ENCODE results near the gene RARG.

Gene RARG

GRCh38 chr12:53245286-53245685, 13.3 kb upstream of the RARG start:
- DNase-seq (ENCODE audit: low read depth in 4 of 4, low spot score in 1 of 4), result no peak

DNA sequence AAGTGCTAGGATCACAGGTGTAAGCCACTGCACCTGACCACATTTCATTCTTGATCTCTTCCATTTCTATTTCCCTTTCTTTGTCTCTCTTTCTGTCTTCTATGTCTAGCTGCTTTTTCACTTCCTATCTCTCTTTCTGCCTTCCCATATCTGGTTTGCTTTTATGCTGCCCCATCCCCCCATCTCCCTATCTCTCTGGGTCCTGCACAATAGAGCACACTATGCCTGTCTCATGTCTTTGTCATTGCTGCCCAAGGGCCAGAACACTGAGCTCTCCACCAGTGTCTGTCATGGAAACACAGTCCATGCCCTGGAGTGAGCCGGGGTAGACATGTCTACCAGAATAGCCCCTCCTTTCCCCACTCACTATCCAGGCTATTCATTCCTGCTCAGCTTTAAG, 12.3 kb upstream of the RARG start:
- DNase-seq (ENCODE audit: low read depth in 4 of 4, low spot score in 1 of 4), result no peak

- DNase-seq (ENCODE audit: low read depth in 4 of 4, low spot score in 1 of 4), result no peak
Observed at GRCh38 chr12:53241623-53242412, 9.8 kb upstream of the RARG start.

- no peak for DNase-seq (ENCODE audit: low read depth in 4 of 4, low spot score in 1 of 4)
Observed at GRCh38 chr12:53239643-53240258, 7.7 kb upstream of the RARG start.

DNA sequence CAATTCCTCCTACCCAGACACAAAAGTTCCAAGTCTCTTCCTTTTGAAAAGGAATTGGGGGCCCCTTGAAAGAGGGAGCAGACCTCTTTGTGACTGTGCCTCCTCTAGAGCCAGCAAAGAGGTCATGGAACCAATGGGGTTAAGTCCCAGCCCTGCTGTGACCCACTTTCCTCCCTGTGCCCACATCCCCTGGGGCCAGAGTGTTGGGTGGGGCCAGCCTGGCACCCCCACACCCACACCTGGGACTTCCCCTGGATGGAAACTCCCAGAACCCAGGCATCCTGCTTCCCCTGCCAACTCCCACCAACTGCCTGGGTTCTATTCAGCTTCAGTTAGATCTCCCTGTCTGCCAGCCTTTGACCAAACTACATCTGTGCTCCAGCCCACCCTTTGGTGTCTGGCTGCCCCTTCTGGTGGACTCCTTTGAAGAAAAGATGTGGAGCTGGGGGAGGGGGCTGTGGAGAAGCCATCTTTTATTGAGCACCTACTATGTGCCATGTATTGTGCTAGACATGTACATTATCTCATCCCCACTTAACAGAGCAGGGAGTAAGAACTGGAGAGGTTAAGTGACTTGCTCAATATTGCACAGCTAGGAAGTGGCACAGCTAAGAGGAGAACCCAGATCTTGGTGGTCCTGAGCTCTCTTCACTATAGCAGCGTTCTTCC, 4.6 kb upstream of the RARG start:
- DNase-seq (ENCODE audit: low read depth in 4 of 4, low spot score in 1 of 4), result no peak

DNA sequence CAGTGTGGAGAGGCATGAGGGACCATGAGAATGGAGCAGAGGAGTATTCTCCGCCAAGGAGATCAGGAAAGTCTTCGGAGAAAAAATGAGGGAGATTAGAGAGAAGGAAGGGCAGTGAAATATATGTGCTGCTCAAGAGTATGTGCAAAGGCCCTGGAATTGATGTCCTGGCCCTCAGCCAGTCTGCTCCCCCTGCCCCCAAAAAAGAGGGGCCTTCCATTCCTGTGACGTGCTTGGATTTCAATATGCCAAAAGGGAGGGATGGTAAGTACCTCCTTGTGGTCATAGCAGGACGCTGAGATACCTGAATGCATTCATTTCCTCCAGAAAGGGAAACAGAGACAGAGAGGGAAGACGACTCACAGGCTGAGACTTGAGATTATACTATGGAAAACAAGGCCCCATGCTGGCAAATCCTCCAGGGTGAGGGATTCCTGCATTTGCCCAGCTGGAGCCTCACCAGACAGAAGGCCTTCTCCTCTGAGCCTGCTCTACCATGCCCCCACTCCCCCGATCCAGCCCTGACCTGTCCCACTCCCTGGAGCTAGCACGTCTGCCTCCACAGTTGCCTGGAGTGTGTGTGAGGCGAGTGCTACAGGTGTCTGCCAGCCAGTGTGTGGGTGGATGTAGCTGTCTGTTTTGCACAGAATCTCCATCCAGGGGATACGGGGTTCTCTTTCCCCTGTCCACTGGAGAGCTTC, 3.9 kb upstream of the RARG start:
- no peak for DNase-seq (ENCODE audit: low read depth in 4 of 4, low spot score in 1 of 4)

GRCh38 chr12:53235164-53235563, 3.2 kb upstream of the RARG start:
- DNase-seq (ENCODE audit: low read depth in 4 of 4, low spot score in 1 of 4), result no peak

GRCh38 chr12:53234271-53234914, 2.4 kb upstream of the RARG start:
- no peak for DNase-seq (ENCODE audit: low read depth in 4 of 4, low spot score in 1 of 4)

- DNase-seq (ENCODE audit: low read depth in 4 of 4, low spot score in 1 of 4), result no peak
Observed at GRCh38 chr12:53233671-53234121, 1.7 kb upstream of the RARG start.

DNA sequence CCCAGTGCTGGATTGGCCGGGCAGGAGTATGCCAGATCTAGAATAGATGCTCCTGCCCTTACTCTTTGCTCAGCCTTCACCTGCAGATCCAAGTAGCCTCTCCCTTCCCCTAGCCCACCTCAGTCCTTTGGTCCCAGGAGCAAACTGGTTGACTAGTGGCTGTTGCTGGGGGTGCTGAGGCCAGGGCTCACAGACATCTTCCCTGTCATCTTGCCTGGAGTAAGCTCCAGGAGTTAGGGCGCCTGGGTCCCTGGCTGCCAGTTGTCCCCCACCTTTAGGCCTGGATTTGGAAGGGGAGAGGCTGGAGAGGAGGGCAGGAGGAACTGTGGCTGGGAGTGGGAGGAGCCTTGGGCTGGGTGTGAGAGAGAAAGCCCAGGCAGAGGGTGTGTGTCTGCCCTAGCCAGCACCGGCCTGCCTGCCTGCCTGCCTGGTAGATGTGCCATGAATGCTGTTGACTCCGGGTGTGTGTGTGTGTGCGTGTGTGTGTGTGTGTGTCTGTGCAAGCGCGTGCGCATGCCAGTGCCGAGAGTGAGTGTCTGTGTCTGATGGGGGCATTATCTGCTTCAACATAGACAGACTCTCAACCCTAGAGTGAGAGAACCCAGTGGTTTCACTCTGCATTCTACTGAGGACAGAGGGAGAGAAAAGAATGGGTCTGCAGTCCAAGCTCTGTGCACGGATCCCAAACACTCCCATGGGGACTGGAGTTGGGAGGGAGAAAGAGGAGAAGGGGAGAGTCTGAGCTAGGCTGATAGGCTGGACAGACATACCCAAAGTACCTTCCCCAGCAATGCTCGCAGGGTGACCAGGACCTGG, 845 bp upstream of the RARG start:
- no peak for DNase-seq (ENCODE audit: low read depth in 4 of 4, low spot score in 1 of 4)

GRCh38 chr12:53231671-53231920, 413 bp downstream of the RARG start:
- DNase-seq (ENCODE audit: low read depth in 4 of 4, low spot score in 1 of 4), result no peak

- DNase-seq (ENCODE audit: low read depth in 4 of 4, low spot score in 1 of 4), result no peak
Observed at GRCh38 chr12:53230108-53230845, 1.7 kb downstream of the RARG start.

DNA sequence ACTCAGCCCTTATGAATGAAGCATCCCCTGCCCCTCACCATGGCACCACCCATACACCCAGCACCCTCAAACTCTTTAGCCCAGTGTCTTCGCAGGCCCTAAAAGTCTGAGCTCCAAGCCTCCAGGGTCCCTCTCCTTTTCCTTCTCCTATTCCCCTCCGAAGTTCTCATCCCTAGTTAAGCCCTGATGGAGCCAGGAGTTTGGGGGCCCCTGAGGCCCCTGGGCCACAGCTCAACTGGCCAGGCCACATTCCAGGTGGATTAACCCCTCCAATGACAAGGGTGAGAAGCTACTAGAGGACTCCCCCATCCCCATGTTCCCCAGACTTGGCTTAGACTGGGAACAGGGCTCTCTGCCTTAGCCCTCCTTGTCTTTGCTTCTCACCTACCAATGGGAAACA, 2.6 kb downstream of the RARG start:
- no peak for DNase-seq (ENCODE audit: low read depth in 4 of 4, low spot score in 1 of 4)

- no peak for DNase-seq (ENCODE audit: low read depth in 4 of 4, low spot score in 1 of 4)
Observed at GRCh38 chr12:53227836-53228235, 4.2 kb downstream of the RARG start.

DNA sequence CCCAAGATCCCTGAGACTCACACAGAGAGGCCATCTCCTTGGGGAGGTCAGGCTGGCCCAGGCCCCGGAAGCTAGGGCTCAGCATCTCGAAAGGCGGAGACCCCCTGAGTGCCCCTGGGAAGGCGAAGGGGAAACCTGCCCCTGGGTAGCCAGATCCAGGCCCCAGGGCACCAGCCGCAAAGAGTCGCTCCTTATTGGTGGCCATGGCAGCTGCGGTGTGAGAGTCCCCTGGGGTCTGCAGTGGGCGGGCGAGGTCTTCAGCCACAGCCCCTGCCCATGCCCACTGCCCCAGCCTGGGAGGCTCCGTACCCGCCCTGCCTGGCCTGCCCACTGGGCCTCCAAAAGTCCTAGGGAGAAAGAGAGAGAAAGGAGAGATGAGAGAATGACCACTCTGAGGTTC, 4.7 kb downstream of the RARG start:
- DNase-seq (ENCODE audit: low read depth in 4 of 4, low spot score in 1 of 4), result no peak

DNA sequence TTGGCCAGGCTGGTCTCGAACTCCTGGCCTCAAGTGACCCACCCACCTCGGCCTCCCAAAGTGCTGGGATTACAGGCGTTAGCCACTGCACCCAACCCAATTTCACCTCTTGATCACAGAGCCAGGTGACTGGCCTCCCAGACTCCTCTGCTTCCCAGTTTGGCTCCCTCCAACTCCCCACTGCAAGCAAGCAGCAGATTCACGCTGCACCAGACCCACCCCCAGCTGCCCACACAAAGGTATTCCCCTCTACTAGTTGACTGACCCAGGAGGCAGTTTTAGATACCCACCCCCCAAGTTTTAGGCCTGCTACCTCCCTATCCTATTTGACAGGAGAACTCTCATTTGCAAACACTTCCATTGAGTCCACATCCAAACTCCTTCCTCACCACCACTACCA, 5.2 kb downstream of the RARG start:
- no peak for DNase-seq (ENCODE audit: low read depth in 4 of 4, low spot score in 1 of 4)

DNA sequence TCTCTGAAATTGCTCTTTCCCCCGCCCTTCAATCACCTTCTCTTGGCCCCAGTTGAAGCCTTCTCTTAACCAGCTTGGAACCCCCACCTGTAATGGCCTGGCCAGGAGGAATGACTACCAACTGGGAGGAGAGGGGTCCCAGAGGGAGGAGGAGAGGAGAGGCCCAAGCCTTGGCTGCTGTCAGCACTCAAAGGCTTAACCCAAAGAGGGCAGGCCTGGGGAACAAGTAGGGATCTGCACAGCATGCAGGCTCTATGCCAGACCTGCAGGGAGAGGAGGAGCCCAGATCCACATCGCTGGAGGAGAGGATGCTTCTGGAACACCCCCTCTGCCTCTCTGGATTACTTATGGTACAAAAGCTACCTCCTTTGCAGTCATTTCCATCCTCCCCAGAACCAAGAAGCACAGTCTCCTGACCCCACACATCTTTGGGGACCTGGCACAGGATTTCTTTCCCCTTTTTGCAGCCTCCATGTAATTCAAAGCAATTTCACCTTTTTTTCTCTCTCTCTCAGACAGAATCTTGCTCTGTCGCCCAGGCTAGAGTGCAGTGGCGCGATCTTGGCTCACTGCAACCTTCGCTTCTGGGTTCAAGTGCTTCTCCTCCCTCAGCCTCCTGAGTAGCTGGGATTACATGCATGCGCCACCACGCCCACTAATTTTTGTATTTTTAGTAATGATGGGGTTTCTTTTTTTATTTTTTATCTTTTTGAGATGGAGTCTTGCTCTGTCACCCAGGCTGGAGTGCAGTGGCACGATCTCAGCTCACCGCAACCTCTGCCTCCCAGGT, 6.2 kb downstream of the RARG start:
- no peak for DNase-seq (ENCODE audit: low read depth in 4 of 4, low spot score in 1 of 4)

DNA sequence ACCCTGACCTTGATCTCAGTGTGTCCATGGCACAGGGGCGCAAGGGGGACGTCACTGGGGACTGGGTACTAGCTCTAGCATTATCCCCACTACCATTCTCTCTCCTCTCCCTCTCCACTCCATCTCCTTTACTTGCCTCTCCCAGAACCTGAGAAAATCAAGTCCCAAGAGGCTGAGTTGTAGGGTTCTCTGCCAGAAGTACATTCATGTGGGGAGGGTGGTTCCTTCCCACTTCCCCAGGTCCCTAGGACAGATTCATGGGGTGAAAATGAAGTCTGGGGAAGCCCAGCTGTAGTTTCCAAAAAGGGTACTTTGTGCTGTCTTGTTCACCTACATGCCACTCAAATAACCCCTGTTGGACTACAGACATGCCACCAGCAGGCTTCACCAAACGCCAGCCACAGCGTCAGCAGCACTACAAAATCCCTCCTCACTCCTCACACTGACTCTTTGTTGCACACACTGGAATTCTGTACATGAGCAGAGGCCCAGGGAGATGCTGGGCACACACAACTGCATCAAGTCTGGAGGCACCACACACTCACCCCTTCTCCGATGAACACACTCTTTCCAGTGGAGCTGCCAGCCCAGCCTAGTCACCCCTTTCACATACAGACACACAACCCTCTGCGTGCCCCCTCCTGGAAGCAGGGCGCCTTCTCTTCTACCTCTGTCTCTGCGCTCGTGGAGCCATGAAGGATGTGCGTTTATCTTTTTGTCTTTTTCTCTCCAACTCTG, 6.9 kb downstream of the RARG start:
- DNase-seq (ENCODE audit: low read depth in 4 of 4, low spot score in 1 of 4), result no peak

Data from stimulated activated CD4-positive, alpha-beta T cell treated with anti-CD3 and anti-CD28 coated beads, Interleukin-1b, Interleukin-23, amount 100 ng/mL, for 24 hours (primary cell).